AG09309 (cell line): ENCODE measurements around the gene ARG1.

Source experiments
- DNase-seq: peaks from one replicate; pipeline ENCODE4 v3.0.0-alpha.2; 2010; ENCODE audit warnings: low read depth
- H3K4me3 ChIP-seq: 2 replicates; pipeline ENCODE4 v1.5.1; 2011; ENCODE audit warnings: mild to moderate bottlenecking, low read depth, low read length, moderate library complexity; ENCODE audit not compliant: control insufficient read depth
- CTCF ChIP-seq: IDR thresholded peaks from 2 replicates; pipeline ENCODE4 v1.5.1; 2011; ENCODE audit warnings: mild to moderate bottlenecking, low read depth, low read length, inconsistent platforms; ENCODE audit not compliant: insufficient read depth, control insufficient read depth; ENCODE audit errors: missing control alignments

Gene ARG1

GRCh38 chr6:131547488-131547887 is 25.5 kb upstream of the ARG1 start:
- no peak for TF ChIP-seq CTCF

GRCh38 chr6:131548441-131548840 is 24.6 kb upstream of the ARG1 start:
- no peak overlapping the region for H3K4me3 ChIP-seq
- no peak for TF ChIP-seq CTCF
- no peak for DNase-seq

More at GRCh38 chr6:131547488-131547887, 25.5 kb upstream of the ARG1 start:
- no peak for DNase-seq
- no peak overlapping the region for H3K4me3 ChIP-seq

GRCh38 chr6:131549811-131550210 is 23.2 kb upstream of the ARG1 start:
- TF ChIP-seq CTCF: no peak
- no peak for DNase-seq
- H3K4me3 ChIP-seq: no peak overlapping the region

- DNase-seq: no peak
- no peak for TF ChIP-seq CTCF
- H3K4me3 ChIP-seq: no peak overlapping the region
Measured at GRCh38 chr6:131551902-131552301, 21.1 kb upstream of the ARG1 start.

- H3K4me3 ChIP-seq: no peak overlapping the region
- no peak for DNase-seq
- TF ChIP-seq CTCF: no peak
Measured at GRCh38 chr6:131552572-131552971, 20.5 kb upstream of the ARG1 start.

GRCh38 chr6:131555992-131556391 is 17.0 kb upstream of the ARG1 start:
- H3K4me3 ChIP-seq: no peak overlapping the region
- DNase-seq: no peak
- TF ChIP-seq CTCF: no peak

GRCh38 chr6:131558922-131559321 is 14.1 kb upstream of the ARG1 start:
- no peak for TF ChIP-seq CTCF
- no peak for DNase-seq
- H3K4me3 ChIP-seq: no peak overlapping the region
